SK-N-SH treated with all-trans-retinoic acid at 6 μM for 48 hours (cell line): Measurements from ENCODE around the gene ATP8B3.

Source experiments
- ATAC-seq: fragments of 200-7000 bp; cut with Tn5 transposase; 3 replicates; pipeline ENCODE4 v1.9.1; 2020; ENCODE audit warnings: mild to moderate bottlenecking, moderate library complexity
- ARNTL ChIP-seq: fragments of 450-650 bp; formaldehyde crosslinking; IDR thresholded peaks from 2 replicates; pipeline ENCODE4 v1.5.0; 2020; ENCODE audit warnings: low read depth, mild to moderate bottlenecking, moderate library complexity, borderline replicate concordance
- BACH2 ChIP-seq: fragments of 250-450 bp; sonication (Bioruptor Pico); IDR thresholded peaks from 2 replicates; pipeline ENCODE4 v1.9.0; 2021; ENCODE audit warnings: mild to moderate bottlenecking, borderline replicate concordance
- CREB5 ChIP-seq: fragments of 250-450 bp; sonication (Bioruptor Pico); IDR thresholded peaks from 2 replicates; pipeline ENCODE4 v1.5.1; 2020; ENCODE audit warnings: low read depth, mild to moderate bottlenecking, moderate library complexity
- CSDC2 ChIP-seq: fragments of 250-450 bp; sonication (Bioruptor Pico); IDR thresholded peaks from 2 replicates; pipeline ENCODE4 v1.5.0; 2020; ENCODE audit warnings: mild to moderate bottlenecking, moderate library complexity
- ESRRG ChIP-seq: fragments of 250-450 bp; sonication (Bioruptor Pico); IDR thresholded peaks from 2 replicates; pipeline ENCODE4 v1.6.1; 2021; ENCODE audit warnings: mild to moderate bottlenecking
- GLIS3 ChIP-seq: fragments of 250-450 bp; sonication (Bioruptor Pico); IDR thresholded peaks from 2 replicates; pipeline ENCODE4 v1.5.0; 2020; ENCODE audit warnings: mild to moderate bottlenecking, moderate library complexity
- OSR1 ChIP-seq: fragments of 250-450 bp; sonication (Bioruptor Pico); IDR thresholded peaks from 2 replicates; pipeline ENCODE4 v1.8.0; 2022; ENCODE audit warnings: moderate library complexity, mild to moderate bottlenecking, inconsistent platforms
- PPARA ChIP-seq: fragments of 250-450 bp; sonication (Bioruptor Pico); IDR thresholded peaks from 2 replicates; pipeline ENCODE4 v1.5.0; 2020; ENCODE audit warnings: mild to moderate bottlenecking, borderline replicate concordance
- RARB ChIP-seq: fragments of 250-450 bp; sonication (Bioruptor Pico); IDR thresholded peaks from 2 replicates; pipeline ENCODE4 v1.8.0; 2021; ENCODE audit warnings: mild to moderate bottlenecking, moderate library complexity
- SNAI2 ChIP-seq: fragments of 250-450 bp; sonication (Bioruptor Pico); IDR thresholded peaks from 2 replicates; pipeline ENCODE4 v1.5.0; 2020; ENCODE audit warnings: mild to moderate bottlenecking, moderate library complexity
- TCF4 ChIP-seq: fragments of 250-450 bp; sonication (Bioruptor Pico); IDR thresholded peaks from 2 replicates; pipeline ENCODE4 v1.8.0; 2021; ENCODE audit warnings: mild to moderate bottlenecking, moderate library complexity, borderline replicate concordance
- ZC3H10 ChIP-seq: fragments of 250-450 bp; sonication (Bioruptor Pico); IDR thresholded peaks from 2 replicates; pipeline ENCODE4 v1.5.1; 2021; ENCODE audit warnings: mild to moderate bottlenecking, moderate library complexity
- ZFP3 ChIP-seq: fragments of 250-450 bp; sonication (Bioruptor Pico); IDR thresholded peaks from 2 replicates; pipeline ENCODE4 v1.5.0; 2020; ENCODE audit warnings: mild to moderate bottlenecking, moderate library complexity
- ZFP30 ChIP-seq: fragments of 450-650 bp; formaldehyde crosslinking; IDR thresholded peaks from 2 replicates; pipeline ENCODE4 v1.5.0; 2022; ENCODE audit warnings: mild to moderate bottlenecking, moderate library complexity
- ZNF565 ChIP-seq: fragments of 450-650 bp; formaldehyde crosslinking; conservative IDR thresholded peaks from 2 replicates; pipeline ENCODE4 v1.5.0; 2020; ENCODE audit warnings: low read depth, mild to moderate bottlenecking, moderate library complexity
- ZNF70 ChIP-seq: fragments of 450-650 bp; formaldehyde crosslinking; IDR thresholded peaks from 2 replicates; pipeline ENCODE4 v1.5.0; 2020; ENCODE audit warnings: mild to moderate bottlenecking, moderate library complexity
- ZNF8 ChIP-seq: fragments of 450-650 bp; formaldehyde crosslinking; IDR thresholded peaks from 2 replicates; pipeline ENCODE4 v1.5.0; 2020; ENCODE audit warnings: mild to moderate bottlenecking, moderate library complexity
- TF ChIP-seq, protein P1 (sequence below): fragments of 250-450 bp; sonication (Bioruptor Pico); IDR thresholded peaks from 2 replicates; pipeline ENCODE4 v1.8.0; 2021; ENCODE audit warnings: low read depth, mild to moderate bottlenecking, moderate library complexity, borderline replicate concordance
- TF ChIP-seq, protein P2 (sequence below): fragments of 250-450 bp; sonication (Bioruptor Pico); IDR thresholded peaks from 2 replicates; pipeline ENCODE4 v1.5.1; 2021; ENCODE audit warnings: mild to moderate bottlenecking, moderate library complexity
- TF ChIP-seq, protein P3 (sequence below): fragments of 250-450 bp; sonication (Bioruptor Pico); IDR thresholded peaks from 2 replicates; pipeline ENCODE4 v1.5.0; 2020; ENCODE audit warnings: mild to moderate bottlenecking, moderate library complexity

Gene ATP8B3

DNA sequence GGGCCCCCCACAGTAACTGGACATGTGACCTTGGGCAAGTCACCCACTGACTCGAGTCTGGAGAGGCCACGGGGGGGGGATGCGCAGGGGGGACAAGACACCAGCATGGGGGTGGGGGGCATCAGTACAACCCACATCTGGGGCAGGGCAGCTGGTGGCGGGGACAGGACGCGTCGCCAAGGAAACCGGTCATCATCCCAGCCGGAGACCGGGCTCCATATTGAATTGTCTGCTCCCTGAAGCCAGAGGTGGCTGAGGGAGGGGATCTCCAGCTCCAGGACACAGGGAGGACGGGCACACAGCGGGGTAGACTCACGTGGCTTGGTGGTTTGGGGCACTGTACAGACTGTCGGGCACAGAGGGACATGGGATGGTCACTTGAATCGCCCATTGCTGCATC lies 47.3 kb downstream of the ATP8B3 start:
- no peak for ATAC-seq
- TF ChIP-seq, protein P1, sequence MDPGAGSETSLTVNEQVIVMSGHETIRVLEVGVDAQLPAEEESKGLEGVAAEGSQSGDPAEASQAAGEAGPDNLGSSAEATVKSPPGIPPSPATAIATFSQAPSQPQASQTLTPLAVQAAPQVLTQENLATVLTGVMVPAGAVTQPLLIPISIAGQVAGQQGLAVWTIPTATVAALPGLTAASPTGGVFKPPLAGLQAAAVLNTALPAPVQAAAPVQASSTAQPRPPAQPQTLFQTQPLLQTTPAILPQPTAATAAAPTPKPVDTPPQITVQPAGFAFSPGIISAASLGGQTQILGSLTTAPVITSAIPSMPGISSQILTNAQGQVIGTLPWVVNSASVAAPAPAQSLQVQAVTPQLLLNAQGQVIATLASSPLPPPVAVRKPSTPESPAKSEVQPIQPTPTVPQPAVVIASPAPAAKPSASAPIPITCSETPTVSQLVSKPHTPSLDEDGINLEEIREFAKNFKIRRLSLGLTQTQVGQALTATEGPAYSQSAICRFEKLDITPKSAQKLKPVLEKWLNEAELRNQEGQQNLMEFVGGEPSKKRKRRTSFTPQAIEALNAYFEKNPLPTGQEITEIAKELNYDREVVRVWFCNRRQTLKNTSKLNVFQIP: no peak
- no peak for TF ChIP-seq TCF4
- no peak for TF ChIP-seq RARB
- TF ChIP-seq BACH2 (CRISPR knock-in tag): no peak
- TF ChIP-seq CSDC2: no peak
- TF ChIP-seq PPARA (CRISPR knock-in tag): no peak
- TF ChIP-seq ZNF565 (CRISPR knock-in tag): no peak
- no peak for TF ChIP-seq CREB5
- no peak for TF ChIP-seq OSR1
- TF ChIP-seq ESRRG: no peak
- no peak for TF ChIP-seq ZC3H10 (CRISPR knock-in tag)
- TF ChIP-seq, protein P2, sequence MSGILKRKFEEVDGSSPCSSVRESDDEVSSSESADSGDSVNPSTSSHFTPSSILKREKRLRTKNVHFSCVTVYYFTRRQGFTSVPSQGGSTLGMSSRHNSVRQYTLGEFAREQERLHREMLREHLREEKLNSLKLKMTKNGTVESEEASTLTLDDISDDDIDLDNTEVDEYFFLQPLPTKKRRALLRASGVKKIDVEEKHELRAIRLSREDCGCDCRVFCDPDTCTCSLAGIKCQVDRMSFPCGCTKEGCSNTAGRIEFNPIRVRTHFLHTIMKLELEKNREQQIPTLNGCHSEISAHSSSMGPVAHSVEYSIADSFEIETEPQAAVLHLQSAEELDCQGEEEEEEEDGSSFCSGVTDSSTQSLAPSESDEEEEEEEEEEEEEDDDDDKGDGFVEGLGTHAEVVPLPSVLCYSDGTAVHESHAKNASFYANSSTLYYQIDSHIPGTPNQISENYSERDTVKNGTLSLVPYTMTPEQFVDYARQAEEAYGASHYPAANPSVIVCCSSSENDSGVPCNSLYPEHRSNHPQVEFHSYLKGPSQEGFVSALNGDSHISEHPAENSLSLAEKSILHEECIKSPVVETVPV (CRISPR knock-in tag): no peak
- TF ChIP-seq, protein P3, sequence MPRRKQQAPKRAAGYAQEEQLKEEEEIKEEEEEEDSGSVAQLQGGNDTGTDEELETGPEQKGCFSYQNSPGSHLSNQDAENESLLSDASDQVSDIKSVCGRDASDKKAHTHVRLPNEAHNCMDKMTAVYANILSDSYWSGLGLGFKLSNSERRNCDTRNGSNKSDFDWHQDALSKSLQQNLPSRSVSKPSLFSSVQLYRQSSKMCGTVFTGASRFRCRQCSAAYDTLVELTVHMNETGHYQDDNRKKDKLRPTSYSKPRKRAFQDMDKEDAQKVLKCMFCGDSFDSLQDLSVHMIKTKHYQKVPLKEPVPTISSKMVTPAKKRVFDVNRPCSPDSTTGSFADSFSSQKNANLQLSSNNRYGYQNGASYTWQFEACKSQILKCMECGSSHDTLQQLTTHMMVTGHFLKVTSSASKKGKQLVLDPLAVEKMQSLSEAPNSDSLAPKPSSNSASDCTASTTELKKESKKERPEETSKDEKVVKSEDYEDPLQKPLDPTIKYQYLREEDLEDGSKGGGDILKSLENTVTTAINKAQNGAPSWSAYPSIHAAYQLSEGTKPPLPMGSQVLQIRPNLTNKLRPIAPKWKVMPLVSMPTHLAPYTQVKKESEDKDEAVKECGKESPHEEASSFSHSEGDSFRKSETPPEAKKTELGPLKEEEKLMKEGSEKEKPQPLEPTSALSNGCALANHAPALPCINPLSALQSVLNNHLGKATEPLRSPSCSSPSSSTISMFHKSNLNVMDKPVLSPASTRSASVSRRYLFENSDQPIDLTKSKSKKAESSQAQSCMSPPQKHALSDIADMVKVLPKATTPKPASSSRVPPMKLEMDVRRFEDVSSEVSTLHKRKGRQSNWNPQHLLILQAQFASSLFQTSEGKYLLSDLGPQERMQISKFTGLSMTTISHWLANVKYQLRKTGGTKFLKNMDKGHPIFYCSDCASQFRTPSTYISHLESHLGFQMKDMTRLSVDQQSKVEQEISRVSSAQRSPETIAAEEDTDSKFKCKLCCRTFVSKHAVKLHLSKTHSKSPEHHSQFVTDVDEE (CRISPR knock-in tag): no peak
- TF ChIP-seq ZFP3 (CRISPR knock-in tag): no peak
- TF ChIP-seq, all 23 proteins: peak for 0

DNA sequence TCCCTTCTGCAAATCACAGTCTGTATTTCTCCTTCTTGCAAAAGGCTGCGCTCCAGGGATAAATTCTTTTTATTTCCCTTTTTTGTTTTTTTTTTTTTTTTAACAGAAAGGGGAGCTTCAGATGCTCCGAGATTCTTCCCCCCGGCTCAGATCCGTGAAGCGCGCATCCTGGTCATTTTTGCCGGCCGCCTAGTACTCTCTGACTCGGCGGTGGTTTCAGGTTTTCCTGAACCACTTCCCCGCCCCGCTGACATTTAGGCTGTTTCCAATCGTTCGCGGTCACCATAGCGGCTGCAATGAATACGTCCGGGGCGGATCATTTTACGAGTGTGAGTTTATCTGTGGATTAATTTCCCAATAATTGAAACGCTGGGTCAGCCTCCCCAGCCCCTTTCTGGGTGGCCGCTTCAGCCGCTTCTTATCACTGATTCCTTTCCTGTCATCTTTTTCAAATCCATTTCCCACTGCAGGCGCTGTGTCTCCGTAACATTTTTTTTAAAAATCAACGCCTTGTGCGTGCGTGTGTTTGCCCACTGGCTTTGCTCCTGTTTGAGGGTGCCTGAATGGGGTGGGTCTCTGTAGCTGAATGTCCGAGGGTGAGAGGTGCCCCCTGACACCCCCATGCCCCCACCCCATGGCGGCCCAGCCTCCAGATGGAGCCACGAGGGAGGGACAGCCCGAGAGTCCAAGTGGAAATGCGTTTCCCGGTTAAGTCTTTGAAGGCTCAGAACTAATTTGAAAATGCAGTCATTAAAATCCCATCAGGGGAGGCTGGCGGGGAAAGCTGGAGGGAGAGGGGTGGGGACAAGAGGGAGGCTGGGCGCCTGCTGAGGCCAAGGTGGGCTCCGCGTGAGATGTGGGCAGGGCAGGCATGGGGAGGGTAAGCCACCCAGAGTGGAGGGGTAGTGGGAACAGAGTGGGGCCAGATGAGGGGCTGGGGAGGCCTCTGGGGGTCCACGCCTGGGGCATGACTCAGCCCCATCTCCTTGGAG lies 48.1 kb downstream of the ATP8B3 start:
- ATAC-seq: no peak
- TF ChIP-seq PPARA (CRISPR knock-in tag): no peak
- TF ChIP-seq, protein P1: no peak
- TF ChIP-seq ZNF8 (CRISPR knock-in tag): no peak
- TF ChIP-seq OSR1: no peak
- TF ChIP-seq SNAI2: no peak
- TF ChIP-seq ARNTL (CRISPR knock-in tag): no peak
- no peak for TF ChIP-seq ZNF70
- no peak for TF ChIP-seq RARB
- no peak for TF ChIP-seq ZFP30 (CRISPR knock-in tag)
- TF ChIP-seq BACH2 (CRISPR knock-in tag): no peak
- TF ChIP-seq ZC3H10 (CRISPR knock-in tag): no peak
- TF ChIP-seq ESRRG: no peak
- TF ChIP-seq, protein P2 (CRISPR knock-in tag): no peak
- TF ChIP-seq CREB5: no peak
- TF ChIP-seq GLIS3 (CRISPR knock-in tag): no peak
